A172 (cell line): ENCODE measurements around the gene CD68. TPM values are rescaled to one million over a fixed set of nuclear protein-coding genes. Genes with fewer than 3 reads are reported as not detected.
A peak's percentile ranks its signal among the peaks of the same experiment; 100 is the strongest.

ENCODE experiments used
- DNase-seq: peaks from one replicate; pipeline ENCODE4 v3.0.0-alpha.2; 2015; ENCODE audit warnings: low spot score
- total RNA-seq: library from RNA; depleted of rRNA; stranded (reverse); fragments of >200 nt; shearing (Covaris generic); gene quantifications from 2 replicates; pipeline ENCODE4 v1.2.3, GENCODE V29; 2014

Gene CD68
- total RNA-seq, 1 experiment from 2014 or later: 15.6 TPM

GRCh38 chr17:7559320-7560171 is 19.9 kb upstream of the CD68 start:
- no peak for DNase-seq

DNA sequence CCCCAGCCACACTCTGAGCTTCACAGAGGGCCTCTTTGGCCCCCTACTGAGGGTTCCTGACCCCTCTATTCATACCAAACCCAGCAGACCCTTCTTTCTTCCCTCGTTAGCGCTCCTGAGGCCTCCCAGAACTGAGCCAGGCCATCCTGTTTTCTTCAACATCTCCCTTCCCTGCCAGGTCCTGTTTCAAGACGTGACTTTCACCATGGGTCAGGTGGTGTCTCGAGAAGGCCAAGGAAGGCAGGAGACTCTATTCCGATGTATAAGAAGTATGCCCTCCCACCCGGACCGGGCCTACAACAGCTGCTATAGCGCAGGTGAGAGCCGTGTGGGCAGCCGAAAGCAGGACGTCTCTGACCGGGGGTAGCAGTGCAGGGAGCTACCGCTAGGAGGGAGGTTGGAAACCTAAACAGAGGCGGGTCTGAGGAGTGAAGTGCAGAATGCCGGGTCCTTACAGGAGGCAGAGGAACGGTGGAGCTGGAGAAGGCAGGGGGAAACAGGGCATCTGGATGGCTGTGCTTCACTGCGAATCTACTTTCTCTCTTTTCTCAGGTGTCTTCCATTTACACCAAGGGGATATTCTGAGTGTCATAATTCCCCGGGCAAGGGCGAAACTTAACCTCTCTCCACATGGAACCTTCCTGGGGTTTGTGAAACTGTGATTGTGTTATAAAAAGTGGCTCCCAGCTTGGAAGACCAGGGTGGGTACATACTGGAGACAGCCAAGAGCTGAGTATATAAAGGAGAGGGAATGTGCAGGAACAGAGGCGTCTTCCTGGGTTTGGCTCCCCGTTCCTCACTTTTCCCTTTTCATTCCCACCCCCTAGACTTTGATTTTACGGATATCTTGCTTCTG is 19.0 kb upstream of the CD68 start:
- DNase-seq: no peak

DNA sequence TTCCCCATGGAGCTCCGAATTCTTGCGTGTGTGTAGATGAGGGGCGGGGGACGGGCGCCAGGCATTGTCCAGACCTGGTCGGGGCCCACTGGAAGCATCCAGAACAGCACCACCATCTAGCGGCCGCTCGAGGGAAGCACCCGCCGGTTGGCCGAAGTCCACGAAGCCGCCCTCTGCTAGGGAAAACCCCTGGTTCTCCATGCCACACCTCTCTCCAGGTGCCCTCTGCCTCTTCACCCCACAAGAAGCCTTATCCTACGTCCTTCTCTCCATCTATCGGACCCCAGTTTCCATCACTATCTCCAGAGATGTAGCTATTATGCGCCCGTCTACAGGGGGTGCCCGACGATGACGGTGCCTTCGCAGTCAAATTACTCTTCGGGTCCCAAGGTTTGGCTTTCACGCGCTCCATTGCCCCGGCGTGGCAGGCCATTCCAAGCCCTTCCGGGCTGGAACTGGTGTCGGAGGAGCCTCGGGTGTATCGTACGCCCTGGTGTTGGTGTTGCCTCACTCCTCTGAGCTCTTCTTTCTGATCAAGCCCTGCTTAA is 18.3 kb upstream of the CD68 start:
- peak; percentile 89 for DNase-seq

DNA sequence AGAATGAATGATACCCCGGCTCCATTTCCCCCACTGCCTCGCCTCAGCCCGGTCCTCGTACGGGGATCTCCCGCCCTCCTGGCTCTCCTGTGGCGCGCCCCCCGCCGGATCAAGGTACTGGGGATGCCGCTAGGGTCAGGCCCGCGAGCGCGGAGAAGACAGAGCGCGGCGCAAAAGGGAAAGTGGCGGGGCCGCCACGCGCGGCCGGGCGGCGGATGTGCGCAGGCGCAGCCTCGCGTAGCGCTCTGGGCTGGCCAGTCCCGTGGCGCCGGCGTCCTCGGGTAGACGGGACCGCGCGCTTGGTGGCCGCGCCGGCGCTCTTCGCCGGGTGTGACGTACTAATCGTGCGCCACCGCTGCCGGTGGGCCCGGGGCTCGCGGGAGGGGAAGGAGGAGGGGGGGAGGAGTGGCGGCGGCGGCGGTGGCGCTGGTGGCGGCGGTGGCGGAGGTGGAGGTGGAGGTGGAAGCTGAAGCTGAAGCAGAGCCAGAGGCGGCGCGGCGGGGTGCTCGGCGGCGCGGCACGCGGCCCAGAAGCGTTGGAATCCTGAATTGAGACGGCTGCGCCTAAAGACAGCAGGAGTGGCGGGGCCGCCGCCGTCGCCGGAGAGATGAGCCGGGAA is 17.7 kb upstream of the CD68 start, which contains the start of gene SENP3:
Gene SENP3 (plus strand): TSS at position 331 of the 619 bp plus-strand sequence. CDS start 1,158 bp downstream, outside the sequence.
- peak; percentile 78 for DNase-seq

- no peak for DNase-seq
These were observed 17.2 kb upstream of the CD68 start for GRCh38 chr17:7562208-7562605.

GRCh38 chr17:7563115-7563869 is 16.1 kb upstream of the CD68 start:
- no peak for DNase-seq

DNA sequence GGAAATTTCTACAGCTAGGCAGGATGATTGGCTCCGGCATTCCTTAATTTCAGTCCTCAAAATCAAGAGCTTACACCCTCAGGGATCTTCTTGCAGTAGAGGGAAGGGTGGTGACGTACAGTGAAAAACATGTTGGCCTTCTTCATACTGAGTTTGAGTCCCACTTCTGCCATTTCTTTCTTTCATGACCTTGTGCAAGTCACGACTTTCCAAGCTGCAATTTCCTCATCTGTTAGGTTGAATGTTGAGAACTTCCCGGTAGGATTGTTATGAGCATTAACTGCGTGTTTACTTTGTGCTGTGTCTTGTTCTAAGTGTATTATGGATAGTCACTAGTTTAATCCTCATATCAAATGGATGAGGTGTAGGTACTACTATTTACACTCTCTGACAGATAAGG is 9.9 kb upstream of the CD68 start:
- DNase-seq: no peak

GRCh38 chr17:7570351-7570750 is 9.1 kb upstream of the CD68 start:
- DNase-seq: no peak

DNA sequence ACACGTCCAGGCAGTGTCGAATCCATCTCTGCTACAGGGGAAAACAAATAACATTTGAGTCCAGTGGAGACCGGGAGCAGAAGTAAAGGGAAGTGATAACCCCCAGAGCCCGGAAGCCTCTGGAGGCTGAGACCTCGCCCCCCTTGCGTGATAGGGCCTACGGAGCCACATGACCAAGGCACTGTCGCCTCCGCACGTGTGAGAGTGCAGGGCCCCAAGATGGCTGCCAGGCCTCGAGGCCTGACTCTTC is 7.2 kb upstream of the CD68 start:
- DNase-seq: no peak

DNA sequence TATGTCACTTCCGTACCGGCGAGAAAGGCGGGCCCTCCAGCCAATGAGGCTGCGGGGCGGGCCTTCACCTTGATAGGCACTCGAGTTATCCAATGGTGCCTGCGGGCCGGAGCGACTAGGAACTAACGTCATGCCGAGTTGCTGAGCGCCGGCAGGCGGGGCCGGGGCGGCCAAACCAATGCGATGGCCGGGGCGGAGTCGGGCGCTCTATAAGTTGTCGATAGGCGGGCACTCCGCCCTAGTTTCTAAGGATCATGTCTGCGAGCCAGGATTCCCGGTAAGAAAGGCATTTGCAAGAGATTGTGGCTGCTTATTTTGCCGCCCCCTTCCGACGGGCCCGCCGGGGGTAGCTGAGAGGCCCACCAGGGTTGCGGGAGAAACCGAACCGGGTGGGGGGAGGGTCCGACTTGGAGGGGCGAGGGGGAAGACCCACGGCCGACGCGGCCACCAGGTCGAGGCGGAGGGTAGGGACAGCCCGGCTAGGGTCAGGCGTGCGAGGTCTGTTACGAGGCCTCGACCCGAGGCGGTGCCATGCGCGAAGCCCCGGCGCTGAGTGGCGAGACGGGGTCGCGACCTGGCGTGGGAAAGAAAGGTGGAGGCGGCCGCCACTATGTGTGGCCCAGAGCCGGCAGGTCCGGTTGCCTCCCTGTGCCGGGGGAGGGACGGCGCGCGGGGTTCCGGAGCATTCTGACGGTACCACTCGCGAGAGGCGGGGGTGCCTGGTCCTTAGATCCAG is 6.7 kb upstream of the CD68 start:
- peak; percentile 100 for DNase-seq

DNA sequence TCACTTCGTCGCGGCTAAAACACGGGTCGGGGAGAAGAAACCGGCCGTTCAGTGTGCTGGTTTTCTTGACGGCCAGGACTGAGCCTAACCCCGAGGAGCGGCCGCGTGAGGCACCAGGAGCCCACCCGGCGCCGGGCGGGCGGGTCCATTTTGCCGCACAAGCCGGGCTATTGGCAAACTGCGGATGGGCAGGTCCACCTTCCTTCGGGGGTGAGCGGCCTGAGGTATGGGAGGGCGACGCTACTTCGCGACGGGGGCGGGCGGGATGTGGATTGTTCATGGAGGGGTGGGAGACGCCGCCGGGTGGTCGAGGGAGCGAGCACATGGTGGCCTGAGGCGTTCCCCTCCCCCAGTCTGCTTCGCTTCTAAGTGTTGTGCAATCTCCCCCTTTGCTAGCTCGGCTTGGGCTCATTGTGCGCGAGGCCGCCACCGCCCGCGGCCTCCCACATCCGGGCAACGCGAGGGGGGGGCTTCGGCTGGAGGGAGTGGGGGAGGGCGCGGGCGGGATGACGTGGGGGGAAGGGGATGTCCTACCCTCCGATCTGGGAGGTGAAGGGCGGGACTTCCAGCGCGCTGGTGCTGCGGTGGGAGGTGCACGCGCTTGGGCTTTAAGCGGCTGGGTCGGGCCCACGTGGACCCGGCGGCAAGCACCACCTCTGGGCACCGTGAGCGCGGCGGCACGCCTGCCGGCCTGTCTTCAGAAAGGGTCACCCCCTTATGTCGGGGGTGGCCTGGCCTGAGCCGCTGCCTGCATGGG is 5.9 kb upstream of the CD68 start:
- DNase-seq: peak; percentile 82

DNA sequence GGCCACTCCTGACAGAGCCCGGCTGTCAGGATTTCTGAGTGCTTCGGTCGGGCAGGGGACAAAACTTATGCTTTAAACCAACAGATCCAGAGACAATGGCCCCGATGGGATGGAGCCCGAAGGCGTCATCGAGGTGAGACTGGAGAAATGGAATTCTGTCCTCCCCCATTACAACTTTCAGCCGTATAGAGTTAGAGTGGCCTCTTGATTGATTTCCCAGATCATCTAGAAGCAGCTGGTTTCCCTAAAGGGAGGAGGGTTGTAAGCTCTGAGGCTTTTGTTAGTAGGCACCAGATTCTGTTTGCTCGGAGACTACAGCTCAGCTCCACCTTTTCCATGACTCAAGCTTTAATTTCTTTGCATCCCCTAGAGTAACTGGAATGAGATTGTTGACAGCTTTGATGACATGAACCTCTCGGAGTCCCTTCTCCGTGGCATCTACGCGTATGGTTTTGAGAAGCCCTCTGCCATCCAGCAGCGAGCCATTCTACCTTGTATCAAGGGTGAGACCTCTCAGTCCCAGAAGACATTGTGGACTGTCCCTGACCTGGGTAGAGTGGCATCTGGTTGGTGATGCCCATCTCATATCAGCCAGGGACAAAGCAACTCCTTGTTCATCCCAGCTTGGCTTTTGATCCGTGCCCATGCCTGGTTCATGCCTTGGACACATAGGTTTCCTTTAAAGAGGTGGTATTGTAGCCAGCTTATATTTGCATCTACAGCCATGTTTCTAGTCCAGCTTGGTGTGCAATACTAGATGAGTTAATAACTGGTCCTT is 5.1 kb upstream of the CD68 start:
- DNase-seq: no peak

DNA sequence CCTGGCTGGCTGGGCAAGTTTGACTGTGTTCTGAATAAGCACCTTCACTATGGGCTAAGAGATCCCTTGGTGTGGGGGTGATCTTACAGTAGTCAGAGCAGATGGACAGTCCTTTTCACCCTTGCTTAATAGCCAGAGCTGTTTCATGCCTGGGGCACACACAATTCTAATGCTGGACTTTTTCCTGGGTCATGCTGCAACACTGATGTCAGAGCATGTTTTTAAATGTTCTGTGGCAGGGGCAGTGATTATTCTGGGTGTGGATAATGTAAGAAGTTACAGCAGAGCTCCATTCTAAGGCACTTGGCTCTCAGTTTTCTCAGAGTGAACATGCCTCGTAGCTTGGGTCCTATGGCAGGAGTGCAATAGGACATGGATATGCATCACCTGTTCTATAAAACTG is 4.0 kb upstream of the CD68 start:
- no peak for DNase-seq

DNA sequence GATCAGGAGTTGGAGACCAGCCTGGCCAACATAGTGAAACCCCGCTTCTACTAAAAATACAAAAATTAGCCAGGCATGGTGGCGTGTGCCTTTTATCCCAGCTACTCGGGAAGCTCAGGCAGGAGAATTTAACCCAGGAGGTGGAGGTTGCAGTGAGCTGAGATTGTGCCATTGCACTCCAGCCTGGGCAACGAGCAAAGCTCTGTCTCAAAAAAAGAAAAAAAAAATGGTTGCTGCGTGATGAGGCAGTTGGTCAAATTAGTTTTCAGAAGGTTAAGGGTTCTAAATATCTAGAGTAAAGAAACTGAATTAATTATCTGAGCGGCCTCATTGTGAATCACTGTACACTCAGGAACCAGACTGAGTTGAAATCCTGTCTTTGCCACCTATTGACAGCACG is 3.5 kb upstream of the CD68 start:
- no peak for DNase-seq

- DNase-seq: no peak
These were observed 3.0 kb upstream of the CD68 start for GRCh38 chr17:7576432-7576937.

GRCh38 chr17:7577327-7578199 is 1.9 kb upstream of the CD68 start:
- DNase-seq: no peak

- DNase-seq: no peak
These were observed 581 bp downstream of the CD68 start for GRCh38 chr17:7579834-7580603.
